Activated CD4-positive, alpha-beta T cell treated with anti-CD3 and anti-CD28 coated beads, Interleukin-2, Interleukin-4, amounts not matched to agents 100 ng/mL and 50 ng/mL, durations not matched to agents 16 hours and 8 hours (primary cell): Measurements from ENCODE around the gene GLT8D1.
"Not testable (repeated sequence)": the region's sequence is repeated elsewhere in the genome, so short reads cannot be mapped to it uniquely, and the experiment has no call there.

Experiments used
- DNase-seq: peaks from one replicate; pipeline ENCODE4 v3.0.0-alpha.2; 2020; ENCODE audit warnings: low spot score

The GLT8D1 gene, protein sequence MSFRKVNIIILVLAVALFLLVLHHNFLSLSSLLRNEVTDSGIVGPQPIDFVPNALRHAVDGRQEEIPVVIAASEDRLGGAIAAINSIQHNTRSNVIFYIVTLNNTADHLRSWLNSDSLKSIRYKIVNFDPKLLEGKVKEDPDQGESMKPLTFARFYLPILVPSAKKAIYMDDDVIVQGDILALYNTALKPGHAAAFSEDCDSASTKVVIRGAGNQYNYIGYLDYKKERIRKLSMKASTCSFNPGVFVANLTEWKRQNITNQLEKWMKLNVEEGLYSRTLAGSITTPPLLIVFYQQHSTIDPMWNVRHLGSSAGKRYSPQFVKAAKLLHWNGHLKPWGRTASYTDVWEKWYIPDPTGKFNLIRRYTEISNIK

DNA sequence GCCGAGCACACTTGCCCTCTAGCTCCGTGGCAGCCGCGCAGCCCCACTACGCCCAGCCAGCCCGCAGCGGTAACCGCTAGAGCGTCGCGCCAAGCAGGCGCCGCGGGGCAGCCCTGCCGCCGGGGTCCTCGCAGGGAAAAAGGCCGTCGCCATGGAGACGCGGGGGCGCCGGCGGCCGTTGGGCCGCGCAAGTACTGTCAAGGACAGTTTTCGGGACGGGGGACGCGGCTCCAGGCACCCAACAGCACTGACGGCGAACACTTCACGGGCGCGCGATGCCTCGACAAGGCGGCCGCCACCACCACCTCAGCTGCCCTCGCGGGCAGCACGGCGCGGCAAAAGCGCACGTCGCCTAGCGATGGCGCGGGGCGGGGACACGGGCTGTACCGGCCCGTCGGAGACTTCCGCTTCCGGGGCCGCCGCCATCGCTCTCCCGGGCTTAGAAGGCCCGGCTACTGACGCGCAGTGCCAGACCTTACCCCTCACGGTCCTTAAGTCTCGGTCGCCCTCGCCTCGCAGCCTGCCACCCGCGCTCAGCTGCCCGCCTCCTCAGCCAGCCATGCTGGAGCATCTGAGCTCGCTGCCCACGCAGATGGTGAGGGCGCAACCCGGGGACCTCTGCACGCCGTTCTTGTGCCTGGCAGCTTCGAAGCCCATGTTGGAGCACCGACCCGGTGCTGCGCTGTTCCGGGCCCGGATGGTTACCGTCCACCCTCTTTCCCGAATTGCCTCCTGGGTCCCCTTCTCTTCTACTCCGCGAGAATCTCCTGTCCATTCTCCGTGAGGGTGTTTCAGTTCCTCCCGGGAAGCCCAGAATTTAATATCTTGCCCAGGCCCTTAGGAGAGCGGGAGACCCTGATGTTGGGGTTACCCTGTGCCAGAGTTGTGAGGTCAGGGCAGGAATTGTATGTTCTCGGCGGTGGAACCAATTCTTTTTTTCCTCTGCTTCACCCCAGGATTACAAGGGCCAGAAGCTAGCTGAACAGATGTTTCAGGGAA, at the start of gene GLT8D1, which contains the start of gene SPCS1:
Gene GLT8D1 (minus strand): TSS at position 104 of the 999 bp plus-strand sequence. CDS start 5,331 bp downstream, outside the sequence.
Gene SPCS1 (plus strand): TSS at position 419 of the 999 bp plus-strand sequence. CDS start 141 bp downstream, at position 560.
- DNase-seq, result peak; percentile 80

DNA sequence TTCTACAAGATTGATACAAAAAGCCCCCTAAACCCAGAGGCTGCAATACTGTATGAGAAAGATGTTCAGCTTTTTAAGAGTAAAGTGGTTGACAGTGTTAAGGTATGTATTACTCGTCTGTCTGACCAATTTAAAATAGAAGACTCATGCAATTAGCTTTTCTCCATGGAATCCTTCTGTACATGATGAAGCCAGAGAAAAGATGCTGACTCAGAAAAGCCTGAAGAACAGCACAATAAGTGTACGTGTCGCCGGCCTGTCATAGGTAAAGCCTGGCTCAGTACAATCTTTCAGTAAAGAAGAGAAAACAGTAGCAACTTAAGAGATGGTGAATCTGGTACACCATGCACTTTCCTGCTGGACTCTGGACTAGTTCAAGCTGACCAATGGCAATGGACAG, 48.8 kb upstream of the GLT8D1 start:
- DNase-seq, result no peak

DNA sequence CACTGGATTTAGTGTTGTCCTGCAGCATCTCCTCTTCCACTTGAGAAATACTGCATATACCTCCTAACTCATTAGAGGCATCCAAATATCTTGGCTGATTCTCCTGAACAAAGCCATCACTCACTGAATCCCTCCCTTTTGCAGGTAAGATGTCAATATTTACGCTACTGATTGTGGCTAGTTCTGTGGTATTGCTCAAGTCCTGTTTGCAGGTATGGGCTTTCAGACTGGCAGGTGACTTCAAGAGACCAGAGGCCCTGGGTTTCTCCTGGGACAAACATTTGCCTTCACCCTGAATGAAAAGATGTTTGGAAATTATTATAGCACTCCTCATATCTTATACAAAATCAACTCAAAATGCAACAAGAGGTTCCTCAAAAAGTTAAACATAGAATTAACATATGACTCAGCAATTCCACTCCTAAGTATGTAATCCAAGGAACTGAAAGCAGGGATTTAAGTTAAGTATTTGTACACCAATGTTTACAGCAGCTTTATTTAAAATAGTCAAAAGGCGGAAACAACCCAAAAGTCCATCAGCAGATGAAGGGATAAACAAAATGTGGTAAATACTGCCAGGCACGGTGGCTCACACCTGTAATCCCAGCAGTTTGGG, 46.6 kb upstream of the GLT8D1 start:
- no peak for DNase-seq

GRCh38 chr3:52743721-52744120, 38.1 kb upstream of the GLT8D1 start:
- no peak for DNase-seq

- DNase-seq, result no peak
Observed at GRCh38 chr3:52743152-52743551, 37.6 kb upstream of the GLT8D1 start.

DNA sequence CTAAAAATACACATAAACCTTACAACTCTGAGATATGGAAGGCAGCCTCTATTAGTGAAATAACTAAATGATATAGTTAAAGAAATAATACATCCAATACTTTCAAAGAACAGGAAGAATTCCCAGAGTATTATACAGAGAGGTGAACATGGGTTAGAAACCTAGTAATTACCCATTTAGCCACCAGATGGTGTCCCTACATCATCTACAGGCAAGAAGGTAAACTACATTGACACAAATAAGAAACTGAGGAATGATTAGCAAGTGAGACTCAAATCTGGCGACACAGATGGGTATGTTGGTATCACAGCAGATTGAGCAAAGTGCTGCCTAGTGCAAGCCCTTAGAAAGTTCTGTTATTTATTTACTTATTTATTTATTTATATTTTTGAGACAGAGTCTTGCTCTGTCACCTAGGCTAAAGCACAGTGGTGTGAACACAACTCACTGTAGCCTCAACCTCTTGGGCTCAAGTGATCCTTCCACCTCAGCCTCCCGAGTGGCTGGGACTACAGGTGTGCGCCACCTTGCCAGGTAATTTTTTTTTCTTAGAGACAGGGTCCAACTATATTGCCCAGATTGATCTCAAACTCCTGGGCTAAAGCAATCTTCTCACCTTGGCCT, 36.9 kb upstream of the GLT8D1 start:
- DNase-seq, result peak; percentile 34

GRCh38 chr3:52739730-52740129, 34.1 kb upstream of the GLT8D1 start:
- no peak for DNase-seq

- no peak for DNase-seq
Observed at GRCh38 chr3:52733256-52733891, 27.8 kb upstream of the GLT8D1 start.

GRCh38 chr3:52731590-52731989, 26.0 kb upstream of the GLT8D1 start:
- no peak for DNase-seq

- DNase-seq, result no peak
Observed at GRCh38 chr3:52730681-52731080, 25.1 kb upstream of the GLT8D1 start.

GRCh38 chr3:52728753-52729152, 23.2 kb upstream of the GLT8D1 start:
- DNase-seq, result not testable (repeated sequence)

DNA sequence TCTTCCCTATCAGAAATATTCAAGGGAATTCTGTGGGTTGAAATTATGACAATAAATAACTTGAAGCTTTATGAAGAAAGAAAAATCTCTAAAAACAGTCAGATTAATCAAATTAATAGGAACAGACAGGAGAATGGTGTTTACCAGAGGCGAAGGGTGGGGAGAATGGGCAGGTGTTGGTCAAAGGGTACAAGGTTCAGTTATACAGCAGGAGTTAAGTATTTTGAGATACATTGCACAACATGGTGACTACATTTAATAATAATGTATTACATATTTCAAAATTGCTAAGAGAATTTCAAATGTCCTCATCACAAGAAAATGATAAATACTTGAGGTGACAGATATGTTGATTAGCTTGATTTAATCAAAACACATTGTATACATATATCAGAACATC, 18.9 kb upstream of the GLT8D1 start:
- no peak for DNase-seq

DNA sequence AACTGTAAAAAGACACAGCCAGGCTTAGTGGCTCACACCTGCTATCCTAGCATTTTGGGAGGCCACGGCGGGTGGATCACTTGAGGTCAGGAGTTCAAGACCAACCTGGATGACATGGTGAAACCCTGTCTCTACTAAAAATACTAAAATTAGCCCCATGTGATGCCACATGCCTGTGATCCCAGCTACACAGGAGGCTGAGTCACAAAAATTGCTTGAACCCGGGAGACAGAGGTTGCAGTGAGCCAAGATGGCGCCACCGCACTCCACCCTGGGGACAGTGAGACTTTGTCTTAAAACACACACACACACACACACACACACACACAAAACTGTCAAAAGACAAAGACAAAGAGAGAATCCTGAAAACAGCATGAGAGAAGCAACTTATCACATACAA, 18.3 kb upstream of the GLT8D1 start:
- no peak for DNase-seq

DNA sequence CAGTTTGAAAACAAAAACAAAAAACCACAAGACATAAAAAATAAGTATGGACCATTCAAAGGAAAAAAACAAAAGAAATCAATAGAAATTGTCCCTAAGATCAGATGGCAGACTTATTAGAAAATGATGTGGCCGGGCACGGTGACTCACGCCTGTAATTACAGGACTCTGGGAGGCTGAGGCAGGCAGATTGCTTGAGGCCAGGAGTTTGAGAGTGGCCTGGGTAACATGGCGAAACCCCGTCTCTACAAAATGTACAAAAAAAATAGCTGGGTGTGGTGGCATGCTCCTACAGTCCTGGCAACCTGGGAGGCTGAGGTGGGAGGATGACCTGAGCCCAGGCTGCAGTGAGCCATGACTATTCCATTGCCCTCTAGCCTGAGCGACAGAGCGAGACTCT, 16.9 kb upstream of the GLT8D1 start:
- no peak for DNase-seq

GRCh38 chr3:52721730-52722008, 16.1 kb upstream of the GLT8D1 start:
- no peak for DNase-seq

DNA sequence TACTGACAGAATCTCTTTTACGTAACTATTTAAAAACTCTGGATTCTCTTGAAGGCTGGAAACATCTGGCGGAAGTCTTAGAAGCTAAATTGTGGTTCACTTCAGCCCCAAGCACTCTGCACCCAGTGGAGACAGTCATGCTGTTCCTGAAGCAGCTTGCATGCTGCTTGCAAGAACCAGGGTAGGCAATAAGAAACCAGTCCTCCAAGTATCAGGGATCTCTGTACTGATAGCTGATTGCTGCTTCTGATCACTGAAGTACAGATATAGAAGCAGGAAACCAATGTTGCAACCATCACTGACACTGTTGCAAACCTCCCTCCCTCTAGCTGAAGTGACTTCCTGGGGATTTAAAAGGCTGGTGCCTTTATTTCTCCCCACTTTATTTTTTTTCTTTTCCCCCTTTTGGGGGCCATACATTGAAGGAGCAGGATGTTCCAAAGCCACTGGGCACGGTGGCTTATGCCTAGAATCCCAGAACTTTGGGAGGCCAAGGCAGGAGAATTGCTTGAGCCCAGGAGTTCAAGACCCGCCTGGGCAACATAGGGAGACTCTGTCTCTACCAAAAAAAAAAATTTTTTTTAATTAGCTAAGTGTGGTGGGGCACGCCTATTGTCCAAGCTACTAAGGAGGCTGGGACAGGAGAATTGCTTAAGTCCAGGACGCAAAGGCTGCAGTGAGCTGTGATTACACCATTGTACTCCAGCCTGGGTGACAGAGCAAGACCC, 15.6 kb upstream of the GLT8D1 start:
- peak; percentile 30 for DNase-seq

GRCh38 chr3:52719618-52720017, 14.0 kb upstream of the GLT8D1 start:
- no peak for DNase-seq

DNA sequence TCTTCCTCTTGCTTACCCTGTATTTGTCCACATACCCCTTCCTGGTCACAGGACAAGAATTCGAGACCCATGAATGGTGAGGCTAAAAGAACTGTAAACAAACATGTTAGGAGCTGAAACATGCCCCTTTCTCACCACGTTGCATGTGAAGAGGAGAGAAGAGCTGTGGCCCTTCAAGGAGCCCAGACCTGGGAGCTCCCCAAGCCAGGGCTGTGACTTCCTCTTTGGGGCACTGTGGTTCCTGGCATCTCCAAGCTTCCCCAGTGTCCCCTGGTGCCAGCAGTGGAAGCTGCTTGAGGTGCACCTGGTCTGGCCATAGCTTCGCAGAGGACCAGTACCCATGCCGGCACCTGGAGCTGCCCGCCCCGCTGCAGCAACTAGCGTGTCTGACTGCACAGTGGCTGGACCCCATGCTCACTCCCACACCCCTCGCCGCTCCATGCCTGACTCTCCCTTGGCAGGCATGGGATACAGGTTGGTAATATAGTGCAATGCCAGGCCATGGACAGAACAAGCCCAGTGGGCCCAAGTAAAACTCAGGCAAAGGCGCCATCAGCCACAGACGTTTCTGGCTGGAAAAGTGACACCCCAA, 10.2 kb upstream of the GLT8D1 start:
- no peak for DNase-seq

DNA sequence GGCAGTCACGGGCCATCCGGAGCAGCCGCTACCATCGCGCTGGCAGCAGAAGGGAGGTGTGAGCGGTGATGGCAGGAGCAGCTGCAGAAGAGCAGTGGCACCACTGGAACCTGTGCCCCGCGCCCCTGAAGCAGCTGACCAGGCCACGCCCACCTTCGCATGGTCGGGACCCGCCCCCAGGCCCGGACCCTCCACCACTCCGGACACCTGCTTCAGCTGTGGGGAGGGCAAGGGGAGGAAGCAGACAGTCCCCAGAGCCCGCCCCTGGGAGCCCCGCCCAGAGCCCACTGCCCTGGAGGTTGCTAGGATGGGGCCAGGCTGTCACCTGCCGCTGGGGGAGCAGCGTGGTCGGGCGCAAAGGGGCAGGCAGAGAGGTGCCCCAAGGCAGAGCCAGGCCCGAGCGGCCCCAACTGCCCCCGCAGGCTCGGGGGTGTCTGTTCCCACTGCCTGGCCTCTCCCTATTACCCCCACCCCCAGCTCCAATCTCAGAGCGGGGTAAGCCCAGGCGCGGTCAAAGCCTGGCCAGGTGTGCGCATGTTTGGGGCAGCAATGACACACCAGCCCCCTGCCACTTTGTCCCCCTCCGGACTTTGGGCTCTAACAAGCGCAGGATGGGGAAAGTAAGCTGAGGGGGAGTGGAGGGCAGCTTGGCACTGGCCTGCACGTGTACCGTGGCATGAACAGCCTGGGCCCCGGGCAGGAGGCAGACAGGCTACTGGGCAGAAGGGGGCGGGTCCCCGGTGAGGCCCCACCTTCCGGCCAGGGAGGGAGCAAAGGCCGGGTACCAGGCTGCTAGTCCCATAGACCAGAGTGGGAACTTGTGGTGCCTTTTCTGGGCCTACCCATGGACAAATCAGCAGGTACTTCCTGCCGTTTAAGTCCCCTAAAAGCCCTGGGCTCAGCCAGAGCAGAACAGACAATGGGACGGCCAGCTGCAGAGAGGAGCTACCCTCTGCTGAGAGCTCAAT, 9.0 kb upstream of the GLT8D1 start:
- DNase-seq, result no peak
